ENCODE measurements around the gene RBFOX2.
A peak's percentile ranks its signal among the peaks of the same experiment; 100 is the strongest.
"Not testable (repeated sequence)": the region's sequence is repeated elsewhere in the genome, so short reads cannot be mapped to it uniquely, and the experiment has no call there.

Gene RBFOX2

DNA sequence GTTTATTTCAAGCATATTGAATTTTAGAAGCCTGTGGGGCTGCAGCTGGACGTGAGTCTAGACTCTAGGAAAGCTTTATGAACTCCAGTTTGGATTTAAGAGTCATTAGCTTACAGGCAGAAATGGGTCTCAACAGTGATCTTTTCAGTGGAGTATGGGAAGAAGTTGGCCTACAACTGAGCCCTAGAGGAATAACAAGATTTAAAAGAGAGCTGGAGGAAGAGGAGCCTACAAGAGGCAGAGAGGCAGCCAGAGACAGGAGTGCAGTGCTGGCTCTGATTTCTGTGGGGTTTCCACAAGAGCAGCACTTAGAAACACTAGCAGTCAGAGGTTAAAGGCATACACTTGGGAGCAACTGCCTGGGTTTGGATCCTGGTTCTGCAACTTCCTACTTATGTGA lies 293.1 kb downstream of the RBFOX2 start:
- DNase-seq (ENCODE audit: low read depth) = no peak

DNA sequence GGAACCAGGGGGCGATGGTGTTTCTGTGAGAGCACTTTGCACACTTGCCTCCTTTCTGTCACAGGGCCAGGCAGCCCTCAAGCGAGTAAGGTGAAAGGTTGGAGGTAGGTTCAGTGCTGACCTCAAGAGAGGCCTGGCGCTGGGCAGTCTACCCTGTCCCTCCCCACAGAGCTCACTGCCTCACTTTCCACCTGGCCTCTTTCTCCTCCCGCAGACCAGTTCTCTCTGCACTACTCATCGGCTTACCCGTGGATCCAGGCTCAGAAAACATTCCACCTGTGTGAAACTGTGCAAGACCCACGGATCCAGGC lies 294.2 kb downstream of the RBFOX2 start:
- no peak for DNase-seq (ENCODE audit: low read depth)

DNA sequence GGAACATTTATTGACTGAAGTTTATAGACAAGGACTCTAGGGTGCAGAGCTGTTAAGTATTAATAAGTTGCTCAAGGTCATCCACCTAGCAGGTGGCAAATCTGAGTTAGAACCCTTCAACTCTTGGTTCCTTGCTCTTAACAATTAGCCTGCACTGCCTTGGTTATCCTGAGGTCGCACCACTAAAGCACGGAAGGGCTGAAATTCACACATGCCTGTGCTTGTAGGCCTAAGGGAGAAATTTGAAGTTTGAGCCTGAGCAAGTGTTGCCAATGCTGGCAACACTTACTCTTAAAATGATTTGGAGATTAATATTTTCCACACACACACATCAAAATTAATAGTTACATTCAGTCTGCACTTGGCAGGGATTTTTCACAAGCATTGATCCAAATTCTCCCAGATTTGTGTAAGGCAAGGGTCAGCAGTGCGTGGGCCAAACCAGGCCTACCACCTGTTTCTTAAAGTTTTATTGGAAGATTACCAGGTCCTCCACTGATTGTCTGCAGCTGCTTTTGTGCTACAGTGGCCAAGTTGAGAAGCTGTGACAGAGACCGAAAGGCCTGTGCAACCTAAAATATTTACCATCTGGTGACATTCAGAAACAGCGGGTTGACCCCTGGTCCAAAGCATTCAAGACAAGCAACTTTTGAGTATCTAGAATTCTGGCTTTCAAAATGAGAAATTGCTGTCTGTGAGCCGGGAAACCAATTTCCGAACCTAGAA lies 294.7 kb downstream of the RBFOX2 start:
- DNase-seq (ENCODE audit: low read depth) = no peak

DNA sequence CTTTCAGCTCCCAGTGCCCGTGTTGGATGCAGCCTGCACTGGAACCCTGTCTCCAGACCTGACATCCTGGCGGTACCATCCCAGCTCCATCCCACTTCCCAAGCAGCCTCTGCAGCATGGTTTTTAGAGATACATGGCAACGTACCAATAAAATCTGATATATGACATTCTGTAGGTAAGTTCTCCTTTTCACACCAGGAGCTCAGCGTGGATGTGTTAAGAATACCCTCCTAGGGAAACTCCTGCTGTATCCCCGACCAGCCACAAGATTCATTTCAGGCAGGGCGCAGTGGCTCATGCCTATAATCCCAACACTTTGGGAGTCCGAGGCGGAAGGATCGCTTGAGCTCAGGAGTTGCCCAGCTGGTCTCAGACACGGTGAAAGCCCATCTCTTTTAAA lies 295.6 kb downstream of the RBFOX2 start:
- DNase-seq (ENCODE audit: low read depth) = no peak

DNA sequence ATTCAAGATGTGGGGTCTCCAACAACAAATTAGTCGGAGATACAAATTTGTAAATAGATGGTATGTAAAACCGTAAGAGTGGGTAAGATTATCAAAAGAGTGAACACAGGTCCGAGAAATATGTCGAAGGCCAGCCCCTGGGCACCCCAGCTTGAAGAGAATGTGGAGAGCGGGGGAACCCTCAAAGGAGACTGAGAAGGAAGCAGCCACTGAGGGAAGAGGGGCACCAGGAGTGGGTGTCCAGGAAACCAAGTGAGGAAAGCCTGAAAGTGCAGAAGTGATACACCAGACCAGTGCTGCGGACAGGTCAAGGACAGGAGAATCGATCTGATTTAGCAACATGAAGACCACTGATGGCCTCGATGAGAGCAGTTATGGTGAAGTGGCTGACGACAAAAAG lies 296.5 kb downstream of the RBFOX2 start:
- DNase-seq (ENCODE audit: low read depth) = no peak

DNA sequence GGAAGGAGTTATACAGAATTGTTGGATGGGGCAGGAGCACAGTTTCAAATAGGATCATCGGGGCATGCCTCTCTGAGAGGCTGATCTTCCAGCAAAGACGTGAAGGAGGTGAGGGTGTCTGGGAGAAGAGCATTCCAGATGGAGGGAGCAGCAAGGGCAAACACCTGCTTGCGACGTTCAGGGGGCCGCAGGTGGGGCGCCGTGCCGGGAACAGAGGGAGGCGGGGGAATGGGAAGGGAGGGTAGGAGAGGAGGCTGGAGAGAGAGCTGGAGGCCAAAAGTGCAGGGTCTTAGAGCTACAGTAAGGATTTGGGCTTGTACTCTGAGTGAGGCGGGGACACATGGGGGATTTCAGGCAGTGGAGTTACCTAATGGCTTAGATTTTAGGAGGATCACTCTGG lies 297.3 kb downstream of the RBFOX2 start:
- DNase-seq (ENCODE audit: low read depth) = no peak

DNA sequence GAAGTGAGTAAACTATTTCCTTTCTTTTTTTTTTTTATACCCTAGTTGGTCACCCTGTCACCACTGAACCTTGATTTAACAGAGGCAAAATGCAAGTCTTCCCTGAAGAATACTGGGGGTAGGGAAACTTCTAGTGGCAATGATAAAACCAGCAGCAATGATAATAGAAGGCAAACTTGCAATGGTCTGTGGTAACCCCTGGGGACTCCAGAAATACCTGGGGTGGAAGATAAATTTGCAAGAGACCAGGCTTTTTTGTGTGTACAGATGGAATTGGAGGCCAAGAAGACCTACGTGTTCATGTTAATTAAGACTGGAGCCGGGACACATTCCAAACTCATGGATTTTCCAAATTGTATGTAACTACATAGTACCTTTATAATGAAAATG lies 299.3 kb downstream of the RBFOX2 start:
- DNase-seq (ENCODE audit: low read depth) = no peak

DNA sequence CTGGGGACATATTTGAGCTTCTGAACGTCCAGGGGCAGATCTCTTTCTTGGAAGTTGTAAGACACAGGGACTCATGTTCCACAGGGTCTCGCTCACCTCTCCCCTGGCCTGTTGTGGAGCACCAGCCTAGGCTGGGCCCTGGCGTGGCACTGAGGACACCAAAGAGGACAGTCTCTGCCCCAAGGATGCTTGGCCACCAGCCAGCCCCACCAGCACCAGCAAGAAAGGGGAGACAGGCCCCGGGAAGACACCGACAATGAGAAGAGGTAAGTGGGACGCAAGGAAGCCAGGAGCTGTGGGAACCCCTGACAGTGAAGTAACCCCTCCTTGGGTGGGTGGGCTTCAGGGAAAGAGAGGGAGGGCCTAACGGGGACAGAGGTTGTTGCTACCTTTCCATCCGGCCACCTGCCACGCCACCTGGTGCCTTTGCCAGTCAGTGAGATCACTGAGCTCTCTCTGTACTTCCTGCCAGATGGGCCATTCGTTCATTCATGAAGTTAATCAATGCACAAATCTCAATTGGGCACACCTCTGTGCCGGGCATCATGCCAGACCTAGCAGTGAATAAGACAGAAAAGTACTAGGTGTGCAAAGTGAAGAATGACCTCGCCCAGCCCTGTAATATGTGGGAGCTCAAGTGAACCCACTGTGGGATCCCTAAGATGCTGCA lies 299.9 kb downstream of the RBFOX2 start:
- no peak for DNase-seq (ENCODE audit: low read depth)

DNA sequence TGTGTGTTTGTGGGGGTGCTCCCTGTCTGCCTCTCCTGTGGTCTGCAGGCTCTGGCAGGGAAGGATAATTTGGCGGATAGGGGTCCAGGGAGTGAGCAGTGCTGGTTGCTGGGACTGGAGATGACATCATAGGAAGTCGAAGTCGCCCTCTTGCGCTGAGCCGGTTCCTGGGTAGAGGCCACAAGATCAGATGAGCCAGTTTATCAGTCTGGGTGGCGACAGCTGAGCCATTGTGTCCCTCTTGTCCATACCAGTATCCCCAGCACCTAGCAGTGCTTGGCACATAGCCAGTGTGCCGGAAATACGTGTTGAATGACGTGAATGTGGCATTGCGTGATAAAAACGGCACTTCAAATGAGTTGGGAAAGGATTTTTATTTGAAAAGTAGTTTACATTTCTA lies 301.2 kb downstream of the RBFOX2 start:
- DNase-seq (ENCODE audit: low read depth) = no peak

DNA sequence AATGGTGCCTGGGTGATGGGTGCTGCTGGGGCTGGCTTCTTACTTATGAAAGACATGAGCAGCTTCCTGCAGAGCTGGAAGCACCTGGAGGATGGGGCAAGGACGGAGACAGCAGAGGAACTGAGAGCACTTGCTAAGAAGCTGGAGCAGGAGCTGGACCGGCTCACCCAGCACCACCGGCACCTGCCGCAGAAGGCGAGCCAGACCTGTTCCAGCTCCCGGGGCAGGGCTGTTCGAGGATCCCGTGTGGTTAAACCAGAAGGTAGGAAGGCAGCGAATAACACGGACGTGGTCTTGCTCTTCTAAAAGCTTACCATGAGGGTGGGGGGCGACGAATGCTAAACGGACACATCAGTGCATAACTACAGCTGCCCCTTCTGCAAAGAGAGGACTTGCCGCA lies 301.7 kb downstream of the RBFOX2 start:
- DNase-seq (ENCODE audit: low read depth) = no peak

DNA sequence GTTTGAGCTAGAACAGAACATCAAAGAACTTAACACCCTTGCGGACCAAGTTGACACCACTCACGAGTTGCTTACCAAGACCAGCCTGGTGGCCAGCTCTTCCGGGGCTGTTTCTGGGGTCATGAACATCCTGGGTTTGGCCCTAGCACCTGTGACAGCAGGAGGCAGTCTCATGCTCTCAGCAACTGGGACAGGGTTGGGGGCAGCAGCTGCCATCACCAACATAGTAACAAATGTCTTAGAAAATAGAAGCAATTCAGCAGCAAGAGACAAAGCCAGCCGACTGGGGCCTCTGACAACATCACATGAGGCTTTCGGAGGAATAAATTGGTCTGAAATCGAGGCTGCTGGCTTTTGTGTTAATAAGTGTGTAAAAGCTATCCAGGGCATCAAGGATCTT lies 302.2 kb downstream of the RBFOX2 start:
- DNase-seq (ENCODE audit: low read depth) = no peak

DNA sequence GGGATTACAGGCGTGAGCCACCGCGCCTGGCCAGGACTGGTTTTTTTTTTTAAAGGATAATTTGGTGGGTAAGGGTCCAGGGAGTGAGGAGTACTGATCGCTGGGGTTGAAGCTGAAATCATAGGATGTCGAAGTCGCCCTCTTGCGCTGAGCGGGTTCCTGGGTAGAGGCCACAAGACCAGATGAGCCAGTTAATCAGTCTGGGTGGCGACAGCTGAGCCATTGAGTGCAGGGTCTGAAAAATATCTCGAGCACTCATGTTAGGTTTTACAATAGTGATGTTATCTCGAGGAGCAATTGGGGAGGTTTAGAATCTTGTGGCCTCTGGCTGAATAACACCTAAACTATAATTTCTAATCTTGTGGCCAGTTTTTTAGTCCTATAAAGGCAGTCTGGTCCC lies 303.1 kb downstream of the RBFOX2 start:
- DNase-seq (ENCODE audit: low read depth) = no peak

DNA sequence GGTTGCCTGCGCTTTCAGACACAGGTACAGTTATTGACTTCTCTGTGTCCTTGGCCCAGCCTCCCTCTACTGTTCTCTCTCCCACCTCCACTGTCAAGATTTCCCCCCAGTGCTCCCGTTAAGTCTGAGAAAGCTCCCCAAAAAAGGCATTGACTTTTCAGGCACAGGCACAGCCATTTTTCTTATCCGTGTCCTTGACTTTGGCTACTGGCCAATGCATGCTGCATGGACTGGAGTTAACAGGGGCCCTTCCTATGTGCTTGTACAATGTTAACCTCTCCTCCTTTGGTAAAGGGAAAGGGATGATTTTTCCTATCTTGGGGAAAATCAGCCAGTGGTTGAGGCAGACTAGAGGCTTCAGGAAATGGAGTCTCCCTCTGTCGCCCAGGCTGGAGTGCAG lies 306.7 kb downstream of the RBFOX2 start:
- no peak for DNase-seq (ENCODE audit: low read depth)

DNA sequence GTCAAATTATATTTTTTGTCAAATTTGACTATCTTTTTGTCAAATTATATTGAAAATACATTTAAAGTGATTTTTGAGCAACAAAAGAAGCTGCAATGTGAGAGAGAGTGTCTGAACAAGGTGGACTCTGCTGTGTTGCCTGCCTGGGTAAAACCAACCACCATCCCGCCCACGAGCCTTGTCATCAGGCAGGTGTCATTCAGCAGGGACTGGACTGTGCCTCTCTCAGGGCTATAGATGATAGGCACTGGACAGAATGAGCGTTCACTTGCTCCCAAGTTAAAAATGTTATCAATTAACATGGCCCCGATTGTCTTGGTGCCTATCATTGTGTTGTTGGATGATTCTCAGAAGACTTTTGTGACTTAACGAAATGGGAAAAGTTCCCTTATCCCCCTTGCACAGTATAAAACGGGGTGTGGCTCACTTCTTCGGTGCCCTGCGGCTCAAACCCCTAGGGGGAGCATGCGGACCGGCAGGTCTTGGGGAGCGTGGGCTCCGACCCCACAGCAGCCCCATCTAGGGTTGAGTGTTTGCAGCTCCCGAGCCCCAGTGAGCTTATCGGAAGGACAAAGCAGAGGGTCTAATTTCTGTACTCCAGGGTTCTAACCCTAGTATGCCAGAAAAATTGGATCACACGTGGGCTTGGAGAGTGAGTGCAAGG lies 309.3 kb downstream of the RBFOX2 start:
- DNase-seq (ENCODE audit: low read depth) = no peak

DNA sequence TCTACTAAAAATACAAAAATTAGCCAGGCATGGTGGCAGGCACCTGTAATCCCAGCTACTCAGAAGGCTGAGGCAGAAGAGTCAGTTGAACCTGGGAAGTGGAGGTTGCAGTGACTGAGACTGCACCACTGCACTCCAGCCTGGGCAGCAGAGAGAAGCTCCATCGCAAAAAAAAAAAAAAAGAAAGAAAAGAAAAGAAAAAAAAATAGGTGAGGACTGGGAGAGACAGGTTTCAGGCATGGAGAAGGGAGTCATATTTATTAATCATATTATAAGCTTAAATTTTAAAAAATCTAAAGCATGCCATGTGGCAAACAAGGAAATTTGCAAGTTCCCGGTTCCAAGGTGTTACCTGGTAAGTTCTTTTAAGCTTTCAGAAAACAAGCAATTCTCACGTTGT lies 311.1 kb downstream of the RBFOX2 start, which contains the start of gene APOL5:
Gene APOL5 (plus strand): TSS at position 301 of the 400 bp plus-strand sequence. CDS start 0 bp downstream, at position 301.
- DNase-seq (ENCODE audit: low read depth) = no peak

DNA sequence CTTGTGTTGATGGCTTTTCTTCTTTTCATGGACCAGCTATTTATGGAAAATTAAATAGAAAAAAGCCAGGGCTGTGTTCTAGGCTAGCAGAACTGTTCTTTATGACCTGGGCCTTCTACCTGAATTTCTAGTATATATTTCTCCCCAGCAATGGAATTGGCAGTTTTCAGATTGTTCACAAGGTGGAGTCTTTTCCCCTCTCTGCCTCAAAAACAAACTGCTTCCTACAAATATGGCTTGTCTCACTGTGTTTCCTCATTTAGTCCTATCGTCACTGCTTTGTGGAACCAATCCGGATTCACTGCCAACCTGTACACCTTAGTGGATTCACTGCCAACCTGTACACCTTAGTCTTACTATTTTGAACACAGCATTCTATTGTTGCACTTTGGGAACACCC lies 316.0 kb downstream of the RBFOX2 start:
- DNase-seq (ENCODE audit: low read depth) = peak; percentile 28

DNA sequence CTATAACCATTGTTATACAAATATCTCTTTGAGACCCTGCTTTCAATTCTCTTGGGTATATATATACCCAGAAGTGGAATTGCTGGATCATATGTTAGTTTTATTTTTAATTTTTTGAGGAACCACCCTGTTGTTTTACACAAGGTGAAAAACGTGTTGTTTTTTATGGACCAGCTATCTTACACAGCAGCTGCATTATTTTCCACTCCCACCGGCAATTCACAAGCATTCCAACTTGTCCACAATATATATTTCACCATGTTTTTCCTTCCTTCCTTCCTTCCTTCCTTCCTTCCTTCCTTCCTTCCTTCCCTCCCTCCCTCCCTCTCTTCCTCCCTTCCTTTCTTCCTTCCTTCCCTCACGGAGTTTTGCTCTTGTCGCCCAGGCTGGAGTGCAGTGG lies 317.3 kb downstream of the RBFOX2 start:
- no peak for DNase-seq (ENCODE audit: low read depth)

DNA sequence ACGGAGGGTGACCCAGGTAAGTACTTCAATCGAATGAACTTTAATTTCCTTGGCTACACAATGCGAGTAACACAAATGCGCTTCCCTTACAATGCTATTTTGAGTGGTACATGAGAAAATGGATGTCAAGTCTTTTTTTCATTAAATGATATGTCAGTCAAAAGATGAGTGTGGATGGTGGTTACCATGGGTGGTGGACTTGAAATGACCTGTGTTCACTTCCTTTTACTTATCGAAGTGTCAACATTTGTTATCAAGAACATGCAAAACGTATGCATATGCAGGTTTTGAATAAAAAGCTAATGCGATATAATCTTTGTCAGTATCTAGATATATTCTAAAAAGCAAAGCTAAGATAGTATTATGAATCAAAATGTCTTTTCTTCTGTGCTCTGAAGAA lies 319.7 kb downstream of the RBFOX2 start:
- DNase-seq (ENCODE audit: low read depth) = no peak

DNA sequence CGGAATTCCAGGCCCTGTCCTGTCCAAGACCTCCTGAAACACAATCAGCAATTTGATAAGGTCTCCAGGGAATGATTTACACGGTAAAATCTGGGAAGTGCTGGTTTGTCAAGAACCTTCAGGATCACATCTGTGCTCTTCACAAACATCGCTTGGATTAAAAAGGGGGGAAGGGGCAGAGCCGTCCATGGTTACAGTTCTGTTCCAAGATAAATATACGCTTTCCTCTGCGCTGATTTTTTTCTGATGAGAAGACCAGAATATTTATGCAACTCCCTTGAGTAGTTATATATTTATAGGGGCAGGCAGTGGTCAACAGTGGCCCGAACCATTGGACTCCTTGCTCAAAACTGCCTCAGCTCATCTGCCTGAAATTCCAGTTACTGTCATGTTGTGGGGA lies 320.2 kb downstream of the RBFOX2 start:
- DNase-seq (ENCODE audit: low read depth) = no peak

DNA sequence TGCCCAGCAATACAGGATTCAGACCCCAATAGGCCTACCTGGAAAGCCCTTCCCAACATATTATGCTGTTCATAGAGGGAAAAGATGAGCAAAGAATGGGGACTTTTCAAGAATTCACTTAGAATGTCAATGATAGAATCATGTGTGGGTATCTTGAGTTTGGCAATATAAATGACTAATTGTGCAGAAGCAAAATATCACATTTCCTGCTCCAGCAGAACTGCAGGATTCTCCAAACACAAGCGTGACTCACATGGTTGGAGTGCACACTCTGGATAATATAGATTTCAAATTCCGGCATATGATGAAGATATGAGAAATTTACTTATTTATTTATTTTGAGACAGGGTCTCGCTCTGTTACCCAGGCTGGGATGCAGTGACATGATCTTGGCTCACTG lies 323.5 kb downstream of the RBFOX2 start:
- peak; percentile 95 for DNase-seq (ENCODE audit: low read depth)

DNA sequence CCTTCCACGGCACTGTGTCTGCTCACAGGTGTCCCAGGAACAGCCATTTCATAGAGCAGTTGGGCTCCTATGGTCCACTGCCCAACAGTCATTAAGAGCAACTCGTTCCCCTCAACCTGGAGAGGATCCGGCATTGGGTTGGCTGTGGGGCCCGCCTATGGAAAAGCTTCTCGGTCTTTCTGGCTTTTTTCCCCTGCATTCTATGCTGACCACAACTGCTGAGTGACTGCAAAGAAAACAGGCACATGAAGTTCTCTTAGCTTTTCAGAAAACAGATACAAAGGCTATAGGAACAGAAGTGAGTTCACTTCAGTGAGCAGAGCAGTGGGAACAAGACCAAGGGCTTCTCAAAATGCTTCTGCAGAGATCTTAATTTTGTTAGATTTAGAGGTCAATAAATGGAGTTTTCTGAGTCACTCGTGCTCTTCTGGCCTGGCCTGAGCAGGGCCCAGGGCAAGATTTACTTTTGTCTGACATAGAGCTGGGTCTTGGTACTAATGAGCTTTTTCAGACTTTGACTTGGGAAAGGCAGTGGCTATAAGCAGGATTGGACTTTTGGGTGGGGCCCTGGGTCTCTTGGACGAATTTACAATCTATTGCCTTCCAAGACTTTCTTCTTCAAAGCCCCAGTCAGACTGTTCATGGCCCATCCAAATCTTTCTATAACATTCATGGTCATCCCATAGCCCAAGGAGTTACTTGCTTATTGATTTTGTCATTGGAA lies 324.6 kb downstream of the RBFOX2 start:
- DNase-seq (ENCODE audit: low read depth) = peak; percentile 12

DNA sequence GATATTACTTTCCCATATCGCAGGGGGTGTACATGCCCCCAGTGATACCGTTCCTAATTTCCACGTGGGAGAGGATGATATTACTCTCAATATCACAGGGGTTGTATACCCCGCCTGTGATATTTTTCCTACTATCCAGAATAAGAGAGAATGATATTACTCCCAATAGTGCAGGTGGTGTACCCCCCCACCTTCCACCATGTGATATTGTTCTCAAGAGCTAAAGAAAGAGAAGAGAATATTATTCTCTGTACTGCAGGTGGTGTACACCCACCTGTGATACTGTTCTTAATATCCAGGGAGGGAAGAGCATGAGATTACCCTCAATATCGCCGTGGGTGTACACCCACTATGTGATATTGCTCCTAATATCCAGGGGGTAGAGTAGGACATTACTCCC lies 328.8 kb downstream of the RBFOX2 start:
- DNase-seq (ENCODE audit: low read depth) = not testable (repeated sequence)

DNA sequence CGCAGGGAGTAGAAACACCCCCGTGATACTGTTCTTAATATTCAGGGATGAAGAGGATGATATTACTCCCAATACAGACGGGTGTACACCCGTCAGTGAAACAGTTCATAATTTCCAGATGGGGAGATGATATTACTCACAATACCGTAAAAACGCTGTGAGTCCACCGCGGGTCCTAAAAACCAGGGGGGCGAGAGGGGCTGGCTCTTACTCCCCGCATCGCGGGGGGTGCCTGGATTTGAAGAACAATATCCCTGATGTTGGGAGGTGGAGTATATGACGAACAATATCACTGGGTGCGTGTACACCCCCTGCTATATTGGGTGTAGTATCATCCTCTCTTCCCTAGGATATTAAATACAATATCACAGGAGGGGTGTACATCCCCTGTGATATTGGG lies 331.5 kb downstream of the RBFOX2 start:
- no peak for DNase-seq (ENCODE audit: low read depth)
